HG03558 (cell line): ENCODE results near the gene ARPIN.

Source experiments
- ATAC-seq: cut with Tn5 transposase; IDR thresholded peaks from one replicate; pipeline ENCODE4 v1.9.1; 2021; ENCODE audit warnings: moderate number of reproducible peaks; ENCODE audit not compliant: unreplicated experiment; ENCODE audit errors: extremely low read depth

Gene ARPIN

DNA sequence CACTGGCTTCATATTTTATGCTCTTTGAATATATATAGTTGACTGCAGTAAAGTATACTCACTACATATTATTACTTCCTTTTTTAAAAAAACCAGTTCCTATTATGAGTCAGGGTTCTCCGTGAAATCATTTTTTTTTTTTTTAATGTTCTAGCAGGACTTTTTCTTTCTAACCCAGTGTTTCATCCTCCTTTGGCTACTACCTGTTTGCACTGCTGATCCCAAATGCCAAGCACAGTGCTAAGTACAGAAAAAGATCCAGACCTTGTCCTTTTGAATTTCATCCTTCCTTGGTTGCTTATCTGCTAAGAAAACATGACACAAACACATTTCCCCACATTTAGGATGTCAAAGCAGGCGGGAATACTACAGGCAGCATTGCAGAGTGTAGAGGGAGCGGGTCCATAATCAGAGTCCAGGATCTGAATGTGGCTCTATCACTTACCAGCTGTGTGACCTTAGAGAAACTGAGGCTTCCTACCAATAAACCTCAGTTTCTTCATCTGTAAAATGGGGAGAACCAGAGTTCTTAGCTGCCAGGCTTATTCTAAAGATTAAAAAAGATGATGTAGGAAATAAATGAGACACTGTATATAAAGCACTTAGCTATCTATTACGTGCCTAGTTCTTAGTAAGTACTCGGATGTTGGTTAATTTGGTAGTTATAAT is 60.9 kb downstream of the ARPIN start:
- peak; percentile 58 for ATAC-seq

GRCh38 chr15:89848970-89849292 is 63.8 kb downstream of the ARPIN start:
- no peak for ATAC-seq

- ATAC-seq = no peak
These were observed 65.7 kb downstream of the ARPIN start for GRCh38 chr15:89847101-89847500.

DNA sequence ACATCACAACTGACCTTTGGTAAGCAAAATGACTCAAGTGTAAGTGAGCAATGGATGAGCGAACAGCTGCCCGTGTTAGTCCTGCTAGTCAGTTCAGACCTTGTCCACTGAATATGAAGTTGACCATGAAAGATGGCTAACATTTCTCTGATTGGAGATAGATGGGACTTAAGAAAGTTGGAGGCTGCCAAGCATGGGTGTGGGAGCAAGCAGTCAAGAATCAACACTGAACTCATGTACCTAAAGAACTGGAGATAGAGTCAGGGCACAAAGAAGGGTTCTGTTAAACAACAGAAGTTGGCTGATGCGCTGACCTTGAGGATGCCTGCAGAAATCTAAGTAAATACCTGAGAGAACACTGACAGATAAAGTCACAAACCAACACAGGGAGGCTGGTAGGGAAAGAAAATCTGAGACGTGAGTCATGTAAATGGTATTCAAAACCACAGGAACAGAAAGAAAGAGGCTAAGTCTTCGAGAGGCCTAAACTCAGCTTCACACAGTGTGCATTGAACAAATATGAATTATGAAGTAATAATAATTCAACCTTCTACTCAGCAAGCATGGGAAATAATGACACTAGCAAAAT is 67.4 kb downstream of the ARPIN start:
- no peak for ATAC-seq
